Tibial artery (tissue), 4 donors: ENCODE data around the gene CFAP299.

Experiments
- DNase-seq, 2 donors: peaks; one replicate each; pipeline ENCODE4 v3.0.0-alpha.2; 2019
- H3K27ac ChIP-seq, 2 donors: fragments of 200-600 bp; sonication (generic) in 1 of 2; 1 replicate in 1 of 2; 2 replicates in 1 of 2; pipeline ENCODE4 v1.5.1; 2018 to 2019; ENCODE audit warnings: mild to moderate bottlenecking in 1 of 2
- H3K27me3 ChIP-seq, 2 donors: fragments of 200-600 bp; sonication (generic) in 1 of 2; one replicate each; pipeline versions ENCODE4 v1.5.1 to v1.6.0; 2016 to 2019
- H3K36me3 ChIP-seq, 3 donors: fragments of 200-600 bp; sonication (generic) in 2 of 3; one replicate each; pipeline ENCODE4 v1.5.1; 2016 to 2019; ENCODE audit warnings: mild to moderate bottlenecking in 2 of 3
- H3K4me1 ChIP-seq, 4 donors: fragments of 200-600 bp; sonication (generic) in 2 of 4; 1 replicate in 3 of 4; 2 replicates in 1 of 4; pipeline ENCODE4 v1.5.1; 2016 to 2019
- H3K4me3 ChIP-seq, 2 donors: fragments of 200-600 bp; sonication (generic) in 1 of 2; 1 replicate in 1 of 2; 2 replicates in 1 of 2; pipeline ENCODE4 v1.5.1; 2018 to 2019; ENCODE audit warnings: mild to moderate bottlenecking in 2 of 2
- H3K9me3 ChIP-seq, 3 donors: fragments of 200-600 bp; sonication (generic) in 1 of 3; one replicate each; pipeline ENCODE4 v1.5.1; 2016 to 2019
- CTCF ChIP-seq, 2 experiments: fragments of 200-600 bp in 1 of 2; fragments of 450-650 bp in 1 of 2; IDR thresholded peaks; one replicate each; pipeline ENCODE4 v1.5.1; 2017 to 2019; ENCODE audit warnings: antibody characterized with exemption in 2 of 2, mild to moderate bottlenecking in 1 of 2, moderate library complexity in 1 of 2
- intact Hi-C: fragments of 100-400 bp; cut with DNase I; formaldehyde crosslinking; loops from one replicate; pipeline ENCODE4 v1.15.0; 2023; ENCODE audit warnings: low total_unique reads

The CFAP299 gene

GRCh38 chr4:80495865-80496264 lies 160.3 kb downstream of the CFAP299 start:
- no peak for DNase-seq
- Histone ChIP-seq H3K36me3 (no peaks in the 10 kb centered on the region), H3K4me3 (no peak overlapping the region), H3K27ac (no peak overlapping the region), H3K27me3 (no peaks in the 10 kb centered on the region), H3K4me1 (no peaks in the 10 kb centered on the region), H3K9me3 (peaks cover 0 to 4% (median 0%) of the 10 kb centered on the region in 3 donors)
- intact Hi-C loops, result no loop called here
- TF ChIP-seq CTCF (IDR thresholded peaks at IDR 0.05), result no peak

GRCh38 chr4:80498725-80499124 lies 163.2 kb downstream of the CFAP299 start:
- Histone ChIP-seq H3K27ac (no peak overlapping the region), H3K36me3 (no peaks in the 10 kb centered on the region), H3K9me3 (peaks cover 0 to 4% (median 0%) of the 10 kb centered on the region in 3 donors), H3K27me3 (no peaks in the 10 kb centered on the region), H3K4me3 (no peak overlapping the region), H3K4me1 (no peaks in the 10 kb centered on the region)
- TF ChIP-seq CTCF (IDR thresholded peaks at IDR 0.05), result no peak
- DNase-seq, result no peak
- intact Hi-C loops, result no loop called here

GRCh38 chr4:80500613-80501012 lies 165.1 kb downstream of the CFAP299 start:
- no peaks in the 10 kb centered on the region for H3K36me3 ChIP-seq
- H3K27ac ChIP-seq, result no peak overlapping the region
- H3K4me1 ChIP-seq, result no peaks in the 10 kb centered on the region
- DNase-seq, result no peak
- H3K4me3 ChIP-seq, result no peak overlapping the region
- no peaks in the 10 kb centered on the region for H3K27me3 ChIP-seq
- no peak for TF ChIP-seq CTCF (IDR thresholded peaks at IDR 0.05)
- peaks cover 0 to 4% (median 0%) of the 10 kb centered on the region in 3 donors for H3K9me3 ChIP-seq
- intact Hi-C loops, result no loop called here

GRCh38 chr4:80507077-80507476 lies 171.5 kb downstream of the CFAP299 start:
- intact Hi-C loops, result no loop called here
- no peak for TF ChIP-seq CTCF (IDR thresholded peaks at IDR 0.05)
- H3K4me1 ChIP-seq, result no peaks in the 10 kb centered on the region

GRCh38 chr4:80507507-80507906 lies 172.0 kb downstream of the CFAP299 start:
- no peaks in the 10 kb centered on the region for H3K9me3 ChIP-seq
- no peak overlapping the region for H3K27ac ChIP-seq
- no peaks in the 10 kb centered on the region for H3K27me3 ChIP-seq
- intact Hi-C loops, result no loop called here
- no peak overlapping the region for H3K4me3 ChIP-seq
- no peaks in the 10 kb centered on the region for H3K4me1 ChIP-seq
- no peaks in the 10 kb centered on the region for H3K36me3 ChIP-seq
- no peak for DNase-seq
- TF ChIP-seq CTCF (IDR thresholded peaks at IDR 0.05), result no peak

More at GRCh38 chr4:80507077-80507476, 171.5 kb downstream of the CFAP299 start:
- Histone ChIP-seq H3K27me3 (no peaks in the 10 kb centered on the region), H3K36me3 (no peaks in the 10 kb centered on the region), H3K27ac (no peak overlapping the region), H3K4me3 (no peak overlapping the region), H3K9me3 (no peaks in the 10 kb centered on the region)
- DNase-seq, result no peak

GRCh38 chr4:80515496-80515895 lies 180.0 kb downstream of the CFAP299 start:
- intact Hi-C loops, result no loop called here
- no peaks in the 10 kb centered on the region for H3K9me3 ChIP-seq
- no peak overlapping the region for H3K27ac ChIP-seq
- no peaks in the 10 kb centered on the region for H3K36me3 ChIP-seq
- no peaks in the 10 kb centered on the region for H3K27me3 ChIP-seq
- no peak overlapping the region for H3K4me3 ChIP-seq
- DNase-seq, result no peak
- no peaks in the 10 kb centered on the region for H3K4me1 ChIP-seq
- no peak for TF ChIP-seq CTCF (IDR thresholded peaks at IDR 0.05)
